Measurements from ENCODE around the gene SLC25A48. TPM values are rescaled to one million over a fixed set of nuclear protein-coding genes. Genes with fewer than 3 reads are reported as not detected.

The SLC25A48 gene
- total RNA-seq, 1 donor from 2014 or later, result not detected

DNA sequence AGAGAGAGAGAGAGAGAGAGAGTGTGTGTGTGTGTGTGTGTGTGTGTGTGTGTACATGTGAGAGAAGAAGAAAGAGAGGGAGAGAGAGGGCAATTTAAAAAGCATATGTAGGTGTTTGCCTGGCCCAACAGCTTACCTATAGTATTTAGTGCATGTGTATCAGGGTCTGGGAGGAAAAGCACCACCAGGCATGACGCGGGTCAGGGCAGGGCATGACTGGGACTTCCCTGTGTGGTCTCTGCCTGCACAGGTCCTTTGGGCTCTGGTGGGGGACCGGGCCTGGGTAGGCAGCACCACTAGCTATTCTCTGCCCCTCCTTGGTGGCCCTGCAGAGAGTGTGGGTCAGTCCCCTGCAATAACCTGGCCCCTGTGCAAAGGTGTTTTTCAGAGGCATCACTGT, 45.1 kb downstream of the SLC25A48 start:
- no peak overlapping the region for H3K4me3 ChIP-seq (ENCODE audit: low read depth, low read length)
- TF ChIP-seq, protein P1, sequence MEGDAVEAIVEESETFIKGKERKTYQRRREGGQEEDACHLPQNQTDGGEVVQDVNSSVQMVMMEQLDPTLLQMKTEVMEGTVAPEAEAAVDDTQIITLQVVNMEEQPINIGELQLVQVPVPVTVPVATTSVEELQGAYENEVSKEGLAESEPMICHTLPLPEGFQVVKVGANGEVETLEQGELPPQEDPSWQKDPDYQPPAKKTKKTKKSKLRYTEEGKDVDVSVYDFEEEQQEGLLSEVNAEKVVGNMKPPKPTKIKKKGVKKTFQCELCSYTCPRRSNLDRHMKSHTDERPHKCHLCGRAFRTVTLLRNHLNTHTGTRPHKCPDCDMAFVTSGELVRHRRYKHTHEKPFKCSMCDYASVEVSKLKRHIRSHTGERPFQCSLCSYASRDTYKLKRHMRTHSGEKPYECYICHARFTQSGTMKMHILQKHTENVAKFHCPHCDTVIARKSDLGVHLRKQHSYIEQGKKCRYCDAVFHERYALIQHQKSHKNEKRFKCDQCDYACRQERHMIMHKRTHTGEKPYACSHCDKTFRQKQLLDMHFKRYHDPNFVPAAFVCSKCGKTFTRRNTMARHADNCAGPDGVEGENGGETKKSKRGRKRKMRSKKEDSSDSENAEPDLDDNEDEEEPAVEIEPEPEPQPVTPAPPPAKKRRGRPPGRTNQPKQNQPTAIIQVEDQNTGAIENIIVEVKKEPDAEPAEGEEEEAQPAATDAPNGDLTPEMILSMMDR (conservative IDR thresholded peaks at IDR 0.05; ENCODE audit: low read depth, low read length), result no peak
- no peak for DNase-seq (ENCODE audit: low read depth)

DNA sequence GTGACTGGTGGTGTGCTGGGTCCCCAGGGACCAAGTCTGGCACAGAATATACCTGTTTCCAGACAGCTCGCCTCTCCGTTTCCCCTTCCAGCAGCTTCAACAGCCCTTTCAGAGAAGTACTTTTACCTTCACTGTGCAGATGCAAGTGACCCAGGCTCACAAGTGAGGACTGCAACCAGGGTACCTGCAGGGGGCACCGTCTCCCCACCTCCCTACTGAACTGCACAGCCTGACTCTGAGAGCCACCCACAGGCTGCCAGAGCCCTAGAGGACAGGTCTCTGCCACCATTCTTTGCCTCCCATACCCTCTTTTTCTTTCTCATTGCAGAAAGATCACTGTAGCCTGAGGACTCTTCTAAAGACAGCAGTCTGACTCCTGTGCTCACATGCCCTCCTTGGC, 45.8 kb downstream of the SLC25A48 start:
- TF ChIP-seq, protein P1 (conservative IDR thresholded peaks at IDR 0.05; ENCODE audit: low read depth, low read length), result peak; percentile 47
- no peak for DNase-seq (ENCODE audit: low read depth)
- H3K4me3 ChIP-seq (ENCODE audit: low read depth, low read length), result no peak overlapping the region

DNA sequence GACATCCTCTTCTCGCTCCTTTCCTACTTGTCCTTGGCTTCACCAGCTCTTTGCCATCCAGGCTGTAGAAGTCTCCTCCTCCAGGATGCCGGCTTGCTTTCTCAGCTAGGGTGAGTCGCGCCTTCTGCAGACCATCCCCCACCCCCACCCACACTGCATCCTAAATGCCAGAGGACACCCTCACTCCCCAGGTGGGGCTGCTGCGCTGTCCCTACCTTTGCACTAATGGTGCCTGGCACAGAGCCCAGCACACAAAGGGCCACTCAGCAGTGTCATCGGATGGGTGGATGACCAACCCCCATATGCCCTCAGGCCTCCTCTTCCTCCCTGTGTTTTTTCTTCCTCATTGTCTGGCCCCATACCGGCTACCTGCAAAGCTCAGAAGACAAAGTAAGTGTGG, 46.3 kb downstream of the SLC25A48 start:
- TF ChIP-seq, protein P1 (conservative IDR thresholded peaks at IDR 0.05; ENCODE audit: low read depth, low read length), result no peak
- no peak for DNase-seq (ENCODE audit: low read depth)
- no peak overlapping the region for H3K4me3 ChIP-seq (ENCODE audit: low read depth, low read length)

DNA sequence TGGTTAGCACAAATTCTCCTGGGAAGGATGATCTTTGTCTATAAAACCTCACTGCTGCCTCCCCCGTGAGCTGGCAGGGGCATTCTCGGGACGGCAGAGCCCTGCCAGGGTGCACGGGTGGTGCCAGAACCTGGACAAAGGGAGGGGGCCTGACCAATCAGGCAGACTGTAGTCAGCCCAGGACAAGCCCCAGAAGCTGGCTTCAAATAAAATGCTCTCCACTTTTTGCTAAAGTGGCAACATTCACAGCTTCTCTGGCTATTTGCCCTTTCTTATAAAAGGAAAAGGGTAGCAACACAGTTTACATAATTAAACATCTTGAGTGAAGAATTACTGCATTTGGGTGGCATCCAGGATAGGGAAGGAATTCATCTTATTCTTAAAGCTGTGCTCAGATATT, 46.8 kb downstream of the SLC25A48 start:
- TF ChIP-seq, protein P1 (conservative IDR thresholded peaks at IDR 0.05; ENCODE audit: low read depth, low read length), result no peak
- no peak overlapping the region for H3K4me3 ChIP-seq (ENCODE audit: low read depth, low read length)
- no peak for DNase-seq (ENCODE audit: low read depth)

DNA sequence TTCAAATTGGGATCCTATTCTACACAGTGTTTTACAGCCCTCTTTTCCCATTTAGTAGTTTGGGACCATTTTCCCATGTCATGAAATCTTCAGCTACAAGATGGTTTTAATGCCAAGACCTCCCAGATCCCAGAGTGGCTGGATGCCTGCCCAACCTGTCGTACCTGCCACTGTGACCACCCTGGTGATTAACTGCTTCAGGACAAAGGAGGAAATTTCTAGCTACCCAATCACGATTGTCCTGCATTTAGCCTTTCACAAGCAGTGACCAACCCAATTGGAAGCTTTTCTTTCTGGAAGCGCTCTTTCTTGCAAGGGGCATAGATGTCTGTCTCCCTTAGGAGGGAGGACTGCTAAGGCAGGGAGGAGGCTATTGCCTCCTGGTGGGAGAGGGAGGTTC, 47.4 kb downstream of the SLC25A48 start:
- TF ChIP-seq, protein P1 (conservative IDR thresholded peaks at IDR 0.05; ENCODE audit: low read depth, low read length), result no peak
- H3K4me3 ChIP-seq (ENCODE audit: low read depth, low read length), result no peak overlapping the region
- DNase-seq (ENCODE audit: low read depth), result no peak

DNA sequence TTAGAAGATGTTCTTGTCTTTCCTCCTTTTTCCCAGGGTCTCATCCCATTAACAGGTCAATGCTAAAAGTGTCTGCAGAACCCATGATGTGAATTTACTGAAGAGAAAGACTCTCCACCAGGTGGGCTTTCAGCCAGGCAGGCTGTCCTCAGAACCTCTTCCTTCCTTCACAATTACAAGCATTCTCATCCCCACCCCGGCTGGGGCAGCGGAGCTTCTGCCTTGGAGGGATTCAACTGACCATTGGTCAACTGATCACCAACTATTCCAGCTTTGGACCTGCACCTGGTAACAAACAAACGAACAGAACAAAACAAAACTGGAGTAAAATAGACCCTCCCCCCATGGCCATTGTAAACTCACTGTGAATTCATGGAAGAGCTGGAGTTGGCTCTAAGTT, 48.6 kb downstream of the SLC25A48 start:
- TF ChIP-seq, protein P1 (conservative IDR thresholded peaks at IDR 0.05; ENCODE audit: low read depth, low read length), result no peak
- no peak for DNase-seq (ENCODE audit: low read depth)
- H3K4me3 ChIP-seq (ENCODE audit: low read depth, low read length), result no peak overlapping the region

DNA sequence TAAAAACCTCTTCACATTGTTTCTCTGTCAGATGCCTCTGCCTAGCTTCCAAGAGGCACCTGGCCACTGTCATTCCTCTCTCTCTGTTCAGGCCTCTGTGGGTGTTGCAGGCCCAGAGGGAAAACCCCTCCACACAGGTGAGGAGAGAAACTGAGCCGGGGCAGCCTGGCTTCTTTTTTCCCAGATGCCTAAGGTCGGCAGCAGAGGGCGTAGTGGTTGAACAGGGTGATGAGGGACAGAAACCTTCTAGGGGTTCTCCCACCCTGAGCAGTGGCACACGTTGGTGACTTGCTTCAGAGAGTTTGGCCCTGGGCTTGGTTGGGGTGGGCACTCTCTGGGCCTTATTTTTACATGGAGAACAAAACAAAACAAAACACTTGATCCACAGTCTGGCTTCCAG, 49.0 kb downstream of the SLC25A48 start:
- TF ChIP-seq, protein P1 (conservative IDR thresholded peaks at IDR 0.05; ENCODE audit: low read depth, low read length), result peak; percentile 17
- H3K4me3 ChIP-seq (ENCODE audit: low read depth, low read length), result no peak overlapping the region
- DNase-seq (ENCODE audit: low read depth), result no peak

Data from epithelial cell of proximal tubule (primary cell).